RWPE1 (cell line): ENCODE data around the gene DRGX.

Experiments
- CTCF ChIA-PET: fragments of 350-600 bp; sonication (Branson Sonifier 250); formaldehyde crosslinking; extraction: SDS; loops from one replicate; lab custom pipeline; 2021; lab: Yijun Ruan, JAX
- POLR2A ChIA-PET: fragments of 400-600 bp; formaldehyde crosslinking; extraction: SDS; loops from one replicate; lab custom pipeline; 2020; ENCODE audit warnings: antibody characterized with exemption; ENCODE audit not compliant: low non-redundant PET; lab: Yijun Ruan, JAX
- DNase-seq: peaks from one replicate; pipeline ENCODE4 v3.0.0; 2012; ENCODE audit warnings: low spot score
- H3K27ac ChIP-seq: fragments of 450-650 bp; 2 replicates; pipeline ENCODE4 v1.5.1; 2017
- TF ChIP-seq, protein P1 (sequence below): fragments of 450-650 bp; conservative IDR thresholded peaks from 2 replicates; pipeline ENCODE4 v1.5.1; 2017; ENCODE audit warnings: low read depth, mild to moderate bottlenecking

Gene DRGX

DNA sequence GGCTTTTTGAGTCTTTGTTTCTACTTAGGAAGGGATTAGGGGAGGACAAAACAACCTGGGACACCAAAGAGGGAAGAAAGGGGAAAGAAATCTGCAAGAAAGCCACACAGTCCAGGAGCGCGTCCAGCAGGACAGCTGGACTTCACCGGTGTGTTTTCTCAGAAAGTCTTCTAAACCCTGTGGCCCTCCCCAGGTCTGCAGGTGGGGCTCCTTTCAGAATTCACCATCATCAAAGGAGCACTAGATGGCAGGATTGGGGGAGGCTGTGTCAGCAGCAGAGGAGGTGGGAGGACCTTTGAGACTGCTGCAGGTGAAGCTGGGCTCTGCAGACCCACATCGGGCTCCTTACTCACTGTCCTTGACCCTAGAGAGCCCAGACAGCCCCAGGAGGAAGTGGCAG lies 13.9 kb upstream of the DRGX start:
- DNase-seq, result no peak
- H3K27ac ChIP-seq, result no peak overlapping the region
- TF ChIP-seq, protein P1, sequence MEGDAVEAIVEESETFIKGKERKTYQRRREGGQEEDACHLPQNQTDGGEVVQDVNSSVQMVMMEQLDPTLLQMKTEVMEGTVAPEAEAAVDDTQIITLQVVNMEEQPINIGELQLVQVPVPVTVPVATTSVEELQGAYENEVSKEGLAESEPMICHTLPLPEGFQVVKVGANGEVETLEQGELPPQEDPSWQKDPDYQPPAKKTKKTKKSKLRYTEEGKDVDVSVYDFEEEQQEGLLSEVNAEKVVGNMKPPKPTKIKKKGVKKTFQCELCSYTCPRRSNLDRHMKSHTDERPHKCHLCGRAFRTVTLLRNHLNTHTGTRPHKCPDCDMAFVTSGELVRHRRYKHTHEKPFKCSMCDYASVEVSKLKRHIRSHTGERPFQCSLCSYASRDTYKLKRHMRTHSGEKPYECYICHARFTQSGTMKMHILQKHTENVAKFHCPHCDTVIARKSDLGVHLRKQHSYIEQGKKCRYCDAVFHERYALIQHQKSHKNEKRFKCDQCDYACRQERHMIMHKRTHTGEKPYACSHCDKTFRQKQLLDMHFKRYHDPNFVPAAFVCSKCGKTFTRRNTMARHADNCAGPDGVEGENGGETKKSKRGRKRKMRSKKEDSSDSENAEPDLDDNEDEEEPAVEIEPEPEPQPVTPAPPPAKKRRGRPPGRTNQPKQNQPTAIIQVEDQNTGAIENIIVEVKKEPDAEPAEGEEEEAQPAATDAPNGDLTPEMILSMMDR, result no peak
- POLR2A ChIA-PET, result no interaction called here
- CTCF ChIA-PET, result interaction anchor here (1.5 kb wide), 1 partner anchor 9 kb away, joined by 3 read pairs; no protein-coding TSS in a partner anchor

DNA sequence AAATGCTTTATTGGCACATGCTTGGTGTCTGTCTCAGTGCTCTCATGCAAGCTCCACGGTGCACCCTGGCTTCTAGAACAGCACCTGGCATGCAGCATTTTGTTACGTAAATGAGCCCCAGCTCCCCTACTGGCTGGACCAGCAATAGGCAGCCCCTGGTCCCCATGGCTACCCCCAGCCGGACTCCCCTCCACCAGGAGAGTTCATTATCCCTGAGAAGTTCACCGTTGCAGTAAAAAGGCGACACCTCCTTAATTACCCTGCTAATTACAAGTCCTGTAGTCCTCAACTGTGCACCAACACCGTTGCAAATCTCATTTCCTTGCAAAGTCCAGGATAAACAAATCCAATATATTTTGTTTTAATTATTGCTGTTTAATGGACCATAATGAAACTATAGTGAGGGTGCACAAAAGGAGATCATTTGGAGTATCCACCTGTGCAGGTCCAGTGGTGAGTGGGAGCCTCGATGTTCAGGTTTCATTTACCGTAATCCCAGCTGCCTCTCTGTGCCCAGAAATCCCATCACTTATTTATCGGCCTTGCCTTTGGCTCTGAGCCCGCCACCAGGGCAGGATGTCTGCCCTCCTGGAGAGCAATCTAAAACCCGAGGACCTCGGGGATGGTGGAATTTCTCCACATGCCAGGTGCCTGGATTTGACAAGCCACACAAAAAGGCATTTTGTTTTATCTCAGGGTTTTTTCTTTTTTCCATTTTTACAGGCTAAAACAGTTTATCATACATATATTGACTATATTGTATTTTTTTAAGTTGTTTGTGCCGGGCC lies 12.8 kb upstream of the DRGX start:
- no peak overlapping the region for H3K27ac ChIP-seq
- TF ChIP-seq, protein P1, result no peak
- POLR2A ChIA-PET, result no interaction called here
- DNase-seq, result no peak
- CTCF ChIA-PET, result interaction anchor here (1.2 to 2.8 kb wide), 5 partner anchors 10 to 110 kb away, joined by 3 to 22 read pairs (median 7); no protein-coding TSS in a partner anchor

DNA sequence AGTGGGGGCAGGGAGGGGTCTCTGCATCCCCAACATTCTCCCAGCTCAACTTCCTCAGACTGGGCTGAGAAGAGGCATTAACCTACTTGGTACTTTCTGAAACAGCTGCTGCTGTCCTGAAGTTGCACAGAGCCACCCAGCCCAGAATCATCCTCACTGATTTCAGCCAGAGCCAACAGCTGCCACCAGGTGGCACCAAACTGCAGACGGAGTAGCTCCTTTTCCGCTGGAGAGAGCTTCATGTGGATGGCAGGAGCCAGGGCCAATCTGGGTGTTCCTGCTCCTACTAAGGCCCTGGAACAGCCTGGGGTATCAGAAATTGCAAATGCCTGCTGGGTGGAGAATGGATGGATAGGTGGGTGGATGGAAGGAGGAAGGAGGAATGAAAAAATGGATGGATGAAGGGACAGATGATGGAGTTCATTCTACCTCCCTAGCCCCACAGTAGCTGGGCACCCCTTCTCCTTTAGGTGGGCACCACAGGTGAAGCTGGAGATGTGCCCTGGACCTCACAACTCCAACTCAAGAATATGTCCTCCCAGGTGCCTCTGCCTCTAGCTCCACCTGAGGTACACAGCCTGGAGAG lies 11.8 kb upstream of the DRGX start:
- TF ChIP-seq, protein P1, result peak; percentile 85
- ChIA-PET CTCF (interaction anchor here (0.5 to 2.8 kb wide), 15 partner anchors 10 to 130 kb away, joined by 3 to 22 read pairs (median 6); no protein-coding TSS in a partner anchor), POLR2A (no interaction called here)

DNA sequence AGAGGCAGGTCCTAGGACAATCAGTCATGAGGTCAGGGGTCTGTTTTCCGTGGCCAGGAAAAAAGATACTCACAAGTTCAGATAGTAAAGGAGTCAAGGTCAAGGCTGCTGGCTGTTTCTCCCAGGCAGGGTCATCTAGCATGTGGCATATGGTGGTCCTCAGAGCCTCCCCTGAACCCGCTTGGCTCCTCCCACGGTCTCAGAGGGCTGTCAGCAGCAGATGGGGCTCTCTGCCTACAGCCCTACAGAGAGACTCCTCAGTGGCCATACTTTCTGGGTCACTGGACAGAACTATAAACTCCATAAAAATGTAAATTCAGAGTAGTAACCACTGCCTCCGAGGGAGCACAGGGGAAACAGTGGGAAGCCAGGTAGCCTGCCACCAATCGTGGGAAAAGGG lies 11.3 kb upstream of the DRGX start:
- TF ChIP-seq, protein P1, result no peak
- no peak for DNase-seq
- no peak overlapping the region for H3K27ac ChIP-seq
- CTCF ChIA-PET, result interaction anchor here (0.5 to 2.8 kb wide), 13 partner anchors 10 to 131 kb away, joined by 3 to 22 read pairs (median 4); no protein-coding TSS in a partner anchor
- POLR2A ChIA-PET, result no interaction called here

More for the DNA sequence above, 11.8 kb upstream of the DRGX start:
- no peak overlapping the region for H3K27ac ChIP-seq
- DNase-seq, result peak; percentile 79

DNA sequence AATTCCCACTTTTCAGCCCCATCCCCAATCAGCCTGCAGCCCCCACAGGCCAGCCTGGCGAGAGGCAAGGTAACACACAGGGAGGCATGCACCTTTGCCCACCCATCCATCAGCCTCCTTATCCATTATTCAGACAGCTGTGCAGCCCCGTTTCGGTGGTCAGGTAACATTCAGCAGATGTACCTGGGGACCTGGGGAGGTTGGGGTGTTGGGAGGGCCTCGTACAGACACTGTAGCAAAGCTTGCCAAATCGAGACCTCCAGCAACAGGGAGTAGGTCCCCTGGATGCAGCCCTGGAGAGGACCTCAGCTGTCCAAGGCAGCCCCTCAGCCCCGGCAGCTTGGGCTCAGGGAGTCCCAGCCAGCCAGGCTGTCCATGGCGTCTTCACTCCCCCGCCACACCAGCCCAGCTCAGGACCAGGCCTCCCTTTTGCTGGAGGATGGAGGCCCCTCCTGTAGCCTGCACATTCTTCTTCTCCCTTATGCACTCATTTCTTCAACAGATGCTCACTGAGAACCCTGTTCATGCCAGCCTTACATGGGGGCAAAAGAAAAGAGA lies 8.5 kb upstream of the DRGX start:
- no peak for DNase-seq
- TF ChIP-seq, protein P1, result no peak
- ChIA-PET POLR2A (no interaction called here), CTCF (no interaction called here)
- no peak overlapping the region for H3K27ac ChIP-seq

DNA sequence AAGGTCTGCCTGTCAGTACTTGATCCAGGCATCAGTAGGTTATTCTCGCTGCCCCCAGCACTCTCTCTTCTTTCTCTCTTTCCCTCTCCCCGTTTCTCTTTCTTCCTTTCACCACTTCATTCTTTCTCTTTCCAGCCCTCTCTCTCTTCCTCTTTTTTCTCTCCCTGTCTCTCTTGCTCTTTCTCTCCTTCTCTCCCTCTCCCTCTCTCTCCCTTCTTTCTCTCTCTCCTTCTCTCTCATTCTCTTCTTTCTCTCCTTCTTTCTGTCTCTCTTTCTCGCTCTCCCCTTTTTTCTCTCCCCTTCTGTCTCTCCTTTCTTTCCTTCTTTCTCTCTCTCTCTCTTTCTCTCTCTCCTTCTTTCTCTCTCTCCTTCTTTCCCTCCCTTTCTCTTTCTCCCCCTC lies 7.5 kb upstream of the DRGX start:
- H3K27ac ChIP-seq, result no peak overlapping the region
- CTCF ChIA-PET, result no interaction called here
- no peak for DNase-seq
- POLR2A ChIA-PET, result no interaction called here
- TF ChIP-seq, protein P1, result no peak
